NB4 (cell line): ENCODE data around the gene RANBP3L.

Experiments
- CTCF ChIP-seq: IDR thresholded peaks from one replicate; pipeline ENCODE4 v1.5.1; 2012; ENCODE audit warnings: low read depth, low read length
- MAX ChIP-seq: IDR thresholded peaks from 2 replicates; pipeline ENCODE4 v1.6.1; 2011; ENCODE audit warnings: low read depth, low read length
- POLR2A ChIP-seq: IDR thresholded peaks from 2 replicates; pipeline ENCODE4 v1.6.1; 2011; ENCODE audit warnings: mild to moderate bottlenecking; ENCODE audit not compliant: insufficient read length; ENCODE audit errors: extremely low read depth

- no peak for TF ChIP-seq CTCF
- no peak for TF ChIP-seq POLR2A
- no peak for TF ChIP-seq MAX
These were observed 55.5 kb downstream of the RANBP3L start for GRCh38 chr5:36246036-36246800.
